Neuronal stem cell (in vitro differentiated cells): ENCODE measurements around the gene KIAA0232.

Experiments
- DNase-seq: peaks from one replicate; pipeline ENCODE4 v3.0.0-alpha.2; 2013; ENCODE audit warnings: low spot score
- H2AFZ ChIP-seq: one replicate; pipeline ENCODE4 v1.6.1; 2013; ENCODE audit warnings: mild to moderate bottlenecking, low read length, inconsistent platforms
- H2AK5ac ChIP-seq: 2 replicates; pipeline ENCODE4 v1.6.1; 2013; ENCODE audit warnings: low read depth, mild to moderate bottlenecking, inconsistent platforms, low read length, moderate library complexity, mixed read lengths
- H2BK120ac ChIP-seq: 2 replicates; pipeline ENCODE4 v1.6.1; 2013; ENCODE audit warnings: low read depth, mild to moderate bottlenecking, inconsistent platforms, low read length, moderate library complexity, mixed read lengths
- H2BK12ac ChIP-seq: one replicate; pipeline ENCODE4 v1.6.1; 2013; ENCODE audit warnings: low read length, inconsistent platforms
- H2BK15ac ChIP-seq: 2 replicates; pipeline ENCODE4 v1.6.1; 2013; ENCODE audit warnings: mild to moderate bottlenecking, low read length, inconsistent platforms, mixed read lengths
- H2BK5ac ChIP-seq: one replicate; pipeline ENCODE4 v1.6.1; 2013; ENCODE audit warnings: inconsistent platforms, mild to moderate bottlenecking, low read length, moderate library complexity
- H3K14ac ChIP-seq: one replicate; pipeline ENCODE4 v1.6.1; 2013; ENCODE audit warnings: low read length, inconsistent platforms
- H3K18ac ChIP-seq: 2 replicates; pipeline ENCODE4 v1.6.1; 2013; ENCODE audit warnings: low read length, inconsistent platforms
- H3K23ac ChIP-seq: 2 replicates; pipeline ENCODE4 v1.6.1; 2013; ENCODE audit warnings: low read depth, mild to moderate bottlenecking, mixed read lengths, low read length, inconsistent platforms; ENCODE audit not compliant: poor library complexity
- H3K27ac ChIP-seq: replicated peaks from 3 replicates; pipeline ENCODE4 v1.5.1; 2013; ENCODE audit warnings: low read length, inconsistent platforms
- H3K27me3 ChIP-seq, 3 experiments: 2 replicates each; pipeline ENCODE4 v1.6.1; 2013; ENCODE audit warnings: low read length in 3 of 3, mild to moderate bottlenecking in 2 of 3, inconsistent platforms in 1 of 3, low read depth in 1 of 3, mixed read lengths in 1 of 3, moderate library complexity in 1 of 3; ENCODE audit not compliant: control insufficient read depth in 3 of 3, insufficient read depth in 3 of 3
- H3K36me3 ChIP-seq, 2 donors: replicated peaks in 1 of 2; 2 replicates each; pipeline ENCODE4 v1.6.1; 2013; ENCODE audit warnings: low read length in 2 of 2; ENCODE audit not compliant: control insufficient read depth in 2 of 2, insufficient read depth in 2 of 2
- H3K4ac ChIP-seq: 2 replicates; pipeline ENCODE4 v1.6.1; 2013; ENCODE audit warnings: inconsistent platforms, mild to moderate bottlenecking, low read length, moderate library complexity
- H3K4me1 ChIP-seq, 2 donors: 1 replicate in 1 of 2; 2 replicates in 1 of 2; pipeline ENCODE4 v1.6.1; 2013; ENCODE audit warnings: low read length in 2 of 2, low read depth in 1 of 2; ENCODE audit not compliant: control insufficient read depth in 2 of 2, insufficient read depth in 1 of 2
- H3K4me2 ChIP-seq: one replicate; pipeline ENCODE4 v1.6.1; 2013; ENCODE audit warnings: mild to moderate bottlenecking, low read length, inconsistent platforms; ENCODE audit not compliant: insufficient read depth, poor library complexity, severe bottlenecking
- H3K4me3 ChIP-seq, 2 donors: 2 replicates each; pipeline ENCODE4 v1.5.1; 2013; ENCODE audit warnings: low read length in 2 of 2, mild to moderate bottlenecking in 2 of 2, inconsistent platforms in 1 of 2, moderate library complexity in 1 of 2
- H3K79me1 ChIP-seq: one replicate; pipeline ENCODE4 v1.6.1; 2013; ENCODE audit warnings: low read depth, mild to moderate bottlenecking, inconsistent platforms, low read length, moderate library complexity
- H3K9ac ChIP-seq: one replicate; pipeline ENCODE4 v1.6.1; 2013; ENCODE audit warnings: mild to moderate bottlenecking, low read depth, low read length, inconsistent platforms; ENCODE audit not compliant: poor library complexity
- H3K9me3 ChIP-seq, 2 donors: replicated peaks in 1 of 2; 2 replicates each; pipeline versions ENCODE3 to v1.6.1; 2013; ENCODE audit warnings: low read length in 2 of 2, mild to moderate bottlenecking in 2 of 2, inconsistent platforms in 1 of 2, low read depth in 1 of 2, mixed read lengths in 1 of 2, moderate library complexity in 1 of 2; ENCODE audit not compliant: control insufficient read depth in 2 of 2, insufficient read depth in 1 of 2
- H4K8ac ChIP-seq: one replicate; pipeline ENCODE4 v1.6.1; 2013; ENCODE audit warnings: low read depth, mild to moderate bottlenecking, inconsistent platforms, low read length, moderate library complexity
- H4K91ac ChIP-seq: one replicate; pipeline ENCODE4 v1.6.1; 2013; ENCODE audit warnings: low read length, low read depth, mild to moderate bottlenecking, inconsistent platforms; ENCODE audit not compliant: poor library complexity
- WGBS, 2 donors: extraction: QIAGEN DNeasy Blood & Tissue Kit; methylation state at CpG; one replicate each; pipeline ENCODE4 v1.1.7; 2013; ENCODE audit warnings: missing lambda C conversion rate in 2 of 2, mixed read lengths in 1 of 2; ENCODE audit not compliant: insufficient read length in 2 of 2, insufficient replicate concordance in 1 of 2; ENCODE audit errors: extremely low coverage in 2 of 2; 5-methylcytosine and 5-hydroxymethylcytosine counted together

The KIAA0232 gene

GRCh38 chr4:6761649-6762615 is 20.6 kb upstream of the KIAA0232 start:
- H2BK120ac ChIP-seq = peak overlapping the region; percentile 0
- DNase-seq = no peak
- peak overlapping the region; percentile 45 for H3K23ac ChIP-seq

GRCh38 chr4:6763330-6763851 is 19.1 kb upstream of the KIAA0232 start:
- peaks cover 0 to 6% (median 0%) of the 10 kb centered on the region in 3 experiments for H3K27me3 ChIP-seq
- H3K27ac ChIP-seq = no peak overlapping the region
- no peak overlapping the region for H2BK12ac ChIP-seq
- no peaks in the 10 kb centered on the region for H3K9me3 ChIP-seq
- peaks cover 5 to 26% of the 10 kb centered on the region in 2 donors for H3K4me1 ChIP-seq
- WGBS, 2 donors = no CpG with 5 or more reads among the region's 16 CpGs
- H3K18ac ChIP-seq = no peak overlapping the region
- H3K79me1 ChIP-seq = no peaks in the 10 kb centered on the region
- H4K91ac ChIP-seq = no peak overlapping the region
- no peak for DNase-seq
- H3K14ac ChIP-seq = no peak overlapping the region
- no peak overlapping the region for H4K8ac ChIP-seq
- H3K4me3 ChIP-seq = no peak overlapping the region
- no peak overlapping the region for H2BK120ac ChIP-seq
- no peaks in the 10 kb centered on the region for H3K36me3 ChIP-seq
- no peak overlapping the region for H3K4me2 ChIP-seq
- H2BK15ac ChIP-seq = no peak overlapping the region
- H2BK5ac ChIP-seq = no peak overlapping the region
- H3K4ac ChIP-seq = no peak overlapping the region
- H3K9ac ChIP-seq = no peak overlapping the region
- H2AFZ ChIP-seq = no peak overlapping the region
- H3K23ac ChIP-seq = no peak overlapping the region
- no peak overlapping the region for H2AK5ac ChIP-seq

More at GRCh38 chr4:6761649-6762615, 20.6 kb upstream of the KIAA0232 start:
- peak overlapping the region; percentile 73 for H3K9ac ChIP-seq
- H3K4me3 ChIP-seq = no peak overlapping the region
- no peak overlapping the region for H4K8ac ChIP-seq
- H3K4me2 ChIP-seq = no peak overlapping the region
- H3K27me3 ChIP-seq = peaks cover 0 to 6% (median 0%) of the 10 kb centered on the region in 3 experiments
- H3K4ac ChIP-seq = peak overlapping the region; percentile 24
- no CpG with 5 or more reads among the region's 35 CpGs for WGBS, 2 donors
- peak overlapping the region; percentile 5 for H4K91ac ChIP-seq
- no peaks in the 10 kb centered on the region for H3K9me3 ChIP-seq
- H3K27ac ChIP-seq = no peak overlapping the region
- H3K36me3 ChIP-seq = no peaks in the 10 kb centered on the region
- no peak overlapping the region for H2BK15ac ChIP-seq
- peak overlapping the region; percentile 77 for H3K14ac ChIP-seq
- no peaks in the 10 kb centered on the region for H3K79me1 ChIP-seq
- H3K18ac ChIP-seq = peak overlapping the region; percentile 73
- H2AFZ ChIP-seq = peak overlapping the region; percentile 57
- no peak overlapping the region for H2BK12ac ChIP-seq
- no peak overlapping the region for H2BK5ac ChIP-seq
- H3K4me1 ChIP-seq = peaks cover 2 to 19% of the 10 kb centered on the region in 2 donors
- H2AK5ac ChIP-seq = peak overlapping the region; percentile 53

GRCh38 chr4:6764976-6765620 is 17.4 kb upstream of the KIAA0232 start:
- Histone ChIP-seq H3K18ac (no peak overlapping the region), H3K4me2 (no peak overlapping the region), H3K4me1 (peaks cover 6 to 19% of the 10 kb centered on the region in 2 donors), H3K4me3 (no peak overlapping the region), H2BK120ac (no peak overlapping the region), H3K9me3 (no peaks in the 10 kb centered on the region), H2BK5ac (no peak overlapping the region), H3K27me3 (peaks cover 0 to 10% (median 0%) of the 10 kb centered on the region in 3 experiments), H3K27ac (no peak overlapping the region), H3K4ac (no peak overlapping the region), H2BK12ac (no peak overlapping the region), H2AFZ (no peak overlapping the region), H3K9ac (peak overlapping the region; percentile 51), H4K8ac (no peak overlapping the region), H2AK5ac (no peak overlapping the region), H3K23ac (no peak overlapping the region), H2BK15ac (no peak overlapping the region), H3K14ac (no peak overlapping the region), H4K91ac (no peak overlapping the region), H3K79me1 (no peaks in the 10 kb centered on the region), H3K36me3 (no peaks in the 10 kb centered on the region)
- 100% methylated on average over 1 of the region's 11 CpGs; no CpG with 5 or more reads in 1 of the 2 donors for WGBS, 2 donors
- DNase-seq = no peak

GRCh38 chr4:6765703-6766102 is 16.8 kb upstream of the KIAA0232 start:
- H3K36me3 ChIP-seq = no peaks in the 10 kb centered on the region
- H3K18ac ChIP-seq = no peak overlapping the region
- H3K14ac ChIP-seq = no peak overlapping the region
- no peak overlapping the region for H2AFZ ChIP-seq
- no peak overlapping the region for H2BK120ac ChIP-seq
- no peak overlapping the region for H4K8ac ChIP-seq
- H4K91ac ChIP-seq = no peak overlapping the region
- no peak for DNase-seq
- no peak overlapping the region for H3K4me2 ChIP-seq
- H3K79me1 ChIP-seq = no peaks in the 10 kb centered on the region
- peaks cover 6 to 16% of the 10 kb centered on the region in 2 donors for H3K4me1 ChIP-seq
- H3K27ac ChIP-seq = no peak overlapping the region
- no peaks in the 10 kb centered on the region for H3K9me3 ChIP-seq
- H3K27me3 ChIP-seq = peaks cover 0 to 10% (median 0%) of the 10 kb centered on the region in 3 experiments
- H2BK15ac ChIP-seq = no peak overlapping the region
- WGBS, 2 donors = no CpG with 5 or more reads among the region's 2 CpGs
- H2BK12ac ChIP-seq = no peak overlapping the region
- no peak overlapping the region for H3K9ac ChIP-seq
- no peak overlapping the region for H2AK5ac ChIP-seq
- no peak overlapping the region for H2BK5ac ChIP-seq
- H3K4ac ChIP-seq = no peak overlapping the region
- no peak overlapping the region for H3K23ac ChIP-seq
- no peak overlapping the region for H3K4me3 ChIP-seq
